ENCODE measurements around the gene NKD1. TPM values are rescaled to one million over a fixed set of nuclear protein-coding genes. Genes with fewer than 3 reads are reported as not detected.

The NKD1 gene
- total RNA-seq, 1 experiment from 2014 or later = 11.4 TPM

- H3K79me2 ChIP-seq (ENCODE audit: insufficient read depth, low read length) = no peaks in the 10 kb centered on the region
- no peaks in the 10 kb centered on the region for H3K36me3 ChIP-seq (ENCODE audit: control insufficient read depth in 1 of 2, insufficient read depth in 2 of 2, low read length in 2 of 2)
- DNase-seq (ENCODE audit: low read depth, low spot score) (no peak), ATAC-seq (no peak)
- H4K20me1 ChIP-seq (ENCODE audit: insufficient read depth) = no peaks in the 10 kb centered on the region
- intact Hi-C loops (cut with micrococcal nuclease) = no loop called here
- ChIA-PET CTCF (interaction anchor here (0.9 kb wide), 1 partner anchor 13 kb away, joined by 4 read pairs; no protein-coding TSS in a partner anchor), POLR2A (no interaction called here), RAD21 (ENCODE audit: low non-redundant PET in 1 of 2, low total read pairs in 2 of 2, uncharacterized antibody in 2 of 2, unreplicated experiment in 2 of 2) (no interaction called here)
- no peaks in the 10 kb centered on the region for H3K9me3 ChIP-seq (ENCODE audit: control insufficient read depth in 1 of 2, insufficient read depth in 1 of 2, low read depth in 1 of 2, low read length in 2 of 2)
- no peaks in the 10 kb centered on the region for H3K9me2 ChIP-seq (ENCODE audit: insufficient read depth)
- no TSS peak for BruUV-seq (replicated peaks)
- no peak overlapping the region for H2AFZ ChIP-seq (ENCODE audit: low read depth, low read length, poor library complexity, severe bottlenecking)
- peaks cover 0 to 7% of the 10 kb centered on the region in 2 experiments; a peak in 1 of 4 replicates for H3K4me1 ChIP-seq (ENCODE audit: control insufficient read depth in 1 of 2, insufficient read depth in 2 of 2, low read length in 2 of 2)
- H3K4me2 ChIP-seq (ENCODE audit: low read length) = no peak overlapping the region
- no peak overlapping the region for H3K4me3 ChIP-seq (replicated peaks in 1 of 2; ENCODE audit: low read depth in 1 of 2, low read length in 2 of 2)
- peaks cover 15% of the 10 kb centered on the region for H3K27me3 ChIP-seq (ENCODE audit: insufficient read depth, low read length)
- H3K9ac ChIP-seq (ENCODE audit: low read length) = no peak overlapping the region
- H3K27ac ChIP-seq (ENCODE audit: low read depth, low read length) = no peak overlapping the region
- no peak for TF ChIP-seq EZH2phosphoT487 (IDR thresholded peaks at IDR 0.05; ENCODE audit: borderline replicate concordance)
- TF ChIP-seq MAX (IDR thresholded peaks at IDR 0.05) = no peak
- TF ChIP-seq REST (IDR thresholded peaks at IDR 0.05; ENCODE audit: low read depth) = no peak
- TF ChIP-seq RAD21 (IDR thresholded peaks at IDR 0.05; ENCODE audit: low read depth) = no peak
- no peak for TF ChIP-seq SRF (IDR thresholded peaks at IDR 0.05; ENCODE audit: low read depth)
- TF ChIP-seq CEBPB (IDR thresholded peaks at IDR 0.05; ENCODE audit: low read depth) = no peak
- TF ChIP-seq EZH2 (IDR thresholded peaks at IDR 0.05) = no peak
- no peak for TF ChIP-seq CTCF (IDR thresholded peaks at IDR 0.05 in 2 of 3, conservative IDR thresholded peaks at IDR 0.05 in 1 of 3; ENCODE audit: borderline replicate concordance in 1 of 3, insufficient read depth in 1 of 3, low read depth in 2 of 3, low read length in 2 of 3)
- TF ChIP-seq ELF1 (IDR thresholded peaks at IDR 0.05; ENCODE audit: borderline replicate concordance, low read depth) = no peak
- no peak for TF ChIP-seq SIN3A (IDR thresholded peaks at IDR 0.05; ENCODE audit: low read depth)
- TF ChIP-seq CBX3 (IDR thresholded peaks at IDR 0.05; ENCODE audit: low read depth) = no peak
- no peak for TF ChIP-seq ATF3 (IDR thresholded peaks at IDR 0.05)
Observed at GRCh38 chr16:50522324-50522723, 25.9 kb upstream of the NKD1 start.
